Lower lobe of right lung (tissue), 2 donors: ENCODE data around the gene KANK3. TPM values are rescaled to one million over a fixed set of nuclear protein-coding genes. Genes with fewer than 3 reads are reported as not detected.

Experiments used
- ATAC-seq, 2 donors: fragments of 200-7000 bp; cut with Tn5 transposase; one replicate each; pipeline ENCODE4 v1.9.1; 2020 to 2022; ENCODE audit warnings: mild to moderate bottlenecking in 2 of 2, moderate library complexity in 2 of 2
- DNase-seq: peaks from one replicate; pipeline ENCODE4 v3.0.0-alpha.2; 2020
- H3K27ac ChIP-seq: fragments of 200-600 bp; one replicate; pipeline ENCODE4 v1.8.0; 2022
- H3K27me3 ChIP-seq: fragments of 200-600 bp; one replicate; pipeline ENCODE4 v1.8.0; 2022; ENCODE audit warnings: low read depth
- H3K36me3 ChIP-seq: fragments of 200-600 bp; one replicate; pipeline ENCODE4 v1.8.0; 2022; ENCODE audit warnings: mild to moderate bottlenecking
- H3K4me1 ChIP-seq: fragments of 200-600 bp; one replicate; pipeline ENCODE4 v1.8.0; 2022
- H3K4me3 ChIP-seq: fragments of 200-600 bp; one replicate; pipeline ENCODE4 v1.8.0; 2022; ENCODE audit warnings: mild to moderate bottlenecking
- H3K9me3 ChIP-seq: fragments of 200-600 bp; one replicate; pipeline ENCODE4 v1.8.0; 2022
- intact Hi-C: fragments of 100-400 bp; cut with DNase I; formaldehyde crosslinking; loops from one replicate; pipeline ENCODE4 v1.11.0; 2022
- total RNA-seq: library from RNA; stranded (reverse); fragmentation: NEBNext Ultra II Directional; extraction: Animal tissue kit (Norgen Biotek cat#: 25700); gene quantifications from one replicate; pipeline ENCODE4 v1.2.1, GENCODE V29; 2021
- TF ChIP-seq, protein P1 (sequence below): fragments of 200-600 bp; IDR thresholded peaks from one replicate; pipeline ENCODE4 v1.8.0; 2022; ENCODE audit warnings: antibody characterized with exemption, mild to moderate bottlenecking
- donor health status: DM: no; HTN: yes; CAD: no; lungs with severe emphysema.

The KANK3 gene
- total RNA-seq, 1 donor from 2014 or later: 49.0 TPM

DNA sequence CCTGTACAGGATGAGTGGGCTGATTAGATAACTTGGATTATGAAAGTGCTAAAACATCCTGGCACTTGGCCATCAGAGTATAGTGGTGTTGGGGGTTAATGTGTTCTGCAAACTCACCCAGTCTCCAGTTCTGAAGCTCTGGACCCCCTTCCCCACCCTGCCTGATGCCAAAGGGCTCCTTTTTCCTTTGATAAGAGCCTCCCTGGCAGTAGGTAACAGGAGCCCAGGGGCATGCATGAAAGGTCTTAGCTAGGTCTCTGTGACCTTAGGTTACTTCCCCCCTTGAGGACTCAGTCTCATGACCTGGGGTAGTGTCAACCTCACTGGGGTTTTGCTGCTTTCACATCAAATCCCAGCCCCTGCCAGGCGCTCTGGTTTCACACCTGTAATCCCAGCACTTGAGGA is 19.3 kb downstream of the KANK3 start:
- ATAC-seq: no peak
- H3K27ac ChIP-seq: no peak overlapping the region
- DNase-seq: no peak
- TF ChIP-seq, protein P1, sequence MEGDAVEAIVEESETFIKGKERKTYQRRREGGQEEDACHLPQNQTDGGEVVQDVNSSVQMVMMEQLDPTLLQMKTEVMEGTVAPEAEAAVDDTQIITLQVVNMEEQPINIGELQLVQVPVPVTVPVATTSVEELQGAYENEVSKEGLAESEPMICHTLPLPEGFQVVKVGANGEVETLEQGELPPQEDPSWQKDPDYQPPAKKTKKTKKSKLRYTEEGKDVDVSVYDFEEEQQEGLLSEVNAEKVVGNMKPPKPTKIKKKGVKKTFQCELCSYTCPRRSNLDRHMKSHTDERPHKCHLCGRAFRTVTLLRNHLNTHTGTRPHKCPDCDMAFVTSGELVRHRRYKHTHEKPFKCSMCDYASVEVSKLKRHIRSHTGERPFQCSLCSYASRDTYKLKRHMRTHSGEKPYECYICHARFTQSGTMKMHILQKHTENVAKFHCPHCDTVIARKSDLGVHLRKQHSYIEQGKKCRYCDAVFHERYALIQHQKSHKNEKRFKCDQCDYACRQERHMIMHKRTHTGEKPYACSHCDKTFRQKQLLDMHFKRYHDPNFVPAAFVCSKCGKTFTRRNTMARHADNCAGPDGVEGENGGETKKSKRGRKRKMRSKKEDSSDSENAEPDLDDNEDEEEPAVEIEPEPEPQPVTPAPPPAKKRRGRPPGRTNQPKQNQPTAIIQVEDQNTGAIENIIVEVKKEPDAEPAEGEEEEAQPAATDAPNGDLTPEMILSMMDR: no peak
- no peaks in the 10 kb centered on the region for H3K9me3 ChIP-seq
- intact Hi-C loops: no loop called here
- peaks cover 45% of the 10 kb centered on the region for H3K4me1 ChIP-seq
- H3K4me3 ChIP-seq: no peak overlapping the region
- peaks cover 36% of the 10 kb centered on the region for H3K36me3 ChIP-seq
- no peaks in the 10 kb centered on the region for H3K27me3 ChIP-seq

- TF ChIP-seq, protein P1: no peak
- H3K27ac ChIP-seq: peak overlapping the region; percentile 91
- H3K4me1 ChIP-seq: peaks cover 45% of the 10 kb centered on the region
- ATAC-seq (no peak), DNase-seq (no peak)
- intact Hi-C loops: no loop called here
- no peaks in the 10 kb centered on the region for H3K9me3 ChIP-seq
- no peaks in the 10 kb centered on the region for H3K27me3 ChIP-seq
- H3K36me3 ChIP-seq: peaks cover 36% of the 10 kb centered on the region
- peak overlapping the region; percentile 97 for H3K4me3 ChIP-seq
Measured at GRCh38 chr19:8322638-8322997, 20.4 kb downstream of the KANK3 start.

DNA sequence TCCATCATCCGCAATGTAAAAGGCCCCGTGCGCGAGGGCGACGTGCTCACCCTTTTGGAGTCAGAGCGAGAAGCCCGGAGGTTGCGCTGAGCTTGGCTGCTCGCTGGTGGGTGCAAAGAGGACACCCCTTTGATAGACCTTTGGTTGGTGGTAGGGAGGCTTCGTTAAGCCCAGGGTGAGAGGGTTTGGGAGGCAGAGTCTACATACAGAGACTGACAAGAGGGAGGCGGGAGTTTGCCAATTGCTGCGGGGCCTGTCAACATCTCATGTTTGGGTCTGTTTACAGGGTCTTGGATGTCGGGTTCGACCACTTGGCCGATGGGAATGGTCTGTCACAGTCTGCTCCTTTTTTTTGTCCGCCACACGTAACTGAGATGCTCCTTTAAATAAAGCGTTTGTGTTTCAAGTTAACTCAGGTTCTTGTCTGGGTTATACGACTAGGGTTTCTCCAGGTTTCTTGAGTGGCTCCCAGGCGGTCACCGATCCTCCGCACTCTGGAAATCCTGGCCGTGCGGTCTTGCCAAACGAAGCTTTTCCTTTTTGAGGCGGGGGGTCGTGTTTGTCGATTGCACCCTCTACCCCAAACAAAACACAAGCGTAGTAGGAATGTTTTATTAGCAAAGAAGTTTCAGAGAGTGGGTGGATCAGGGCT is 20.9 kb downstream of the KANK3 start:
- no peaks in the 10 kb centered on the region for H3K9me3 ChIP-seq
- H3K27me3 ChIP-seq: no peaks in the 10 kb centered on the region
- intact Hi-C loops: no loop called here
- H3K36me3 ChIP-seq: peaks cover 36% of the 10 kb centered on the region
- TF ChIP-seq, protein P1: no peak
- DNase-seq: no peak
- H3K4me1 ChIP-seq: peaks cover 45% of the 10 kb centered on the region
- peak overlapping the region; percentile 91 for H3K27ac ChIP-seq
- peak overlapping the region; percentile 97 for H3K4me3 ChIP-seq
- no peak for ATAC-seq

GRCh38 chr19:8321067-8321985 is 21.7 kb downstream of the KANK3 start, which contains the start of the genes NDUFA7 and RPS28:
Gene NDUFA7, minus strand, starts transcription at chr19:8321375. Its CDS starts 17 bp downstream, at chr19:8321358.
Gene RPS28, plus strand, starts transcription at chr19:8321496. Its CDS starts 35 bp downstream, at chr19:8321531.
- H3K36me3 ChIP-seq: peaks cover 40% of the 10 kb centered on the region
- TF ChIP-seq, protein P1: peak; percentile 40
- intact Hi-C loops: no loop called here
- no peaks in the 10 kb centered on the region for H3K9me3 ChIP-seq
- peak within 1 kb of the TSS; percentile 91 for H3K27ac ChIP-seq
- peak; percentile 96 to 98 for ATAC-seq
- peaks cover 45% of the 10 kb centered on the region for H3K4me1 ChIP-seq
- peak; percentile 98 for DNase-seq
- no peaks in the 10 kb centered on the region for H3K27me3 ChIP-seq
- peak within 1 kb of the TSS; percentile 97 for H3K4me3 ChIP-seq

- no peak for DNase-seq
- Histone ChIP-seq H3K4me1 (peaks cover 45% of the 10 kb centered on the region), H3K27me3 (no peaks in the 10 kb centered on the region), H3K27ac (peak overlapping the region; percentile 91), H3K9me3 (no peaks in the 10 kb centered on the region), H3K4me3 (peak overlapping the region; percentile 97), H3K36me3 (peaks cover 47% of the 10 kb centered on the region)
- intact Hi-C loops: no loop called here
- TF ChIP-seq, protein P1: no peak
- ATAC-seq: peak; percentile 15 to 17
Measured at GRCh38 chr19:8320564-8321066, 22.4 kb downstream of the KANK3 start.
